Forelimb muscle (tissue), 1 donor: Measurements from ENCODE around the gene DNAAF6. TPM values are rescaled to one million over a fixed set of nuclear protein-coding genes. Genes with fewer than 3 reads are reported as not detected.

Experiments used
- DNase-seq: peaks from one replicate; pipeline ENCODE4 v3.0.0-alpha.2; 2013; ENCODE audit warnings: low read depth
- polyA plus RNA-seq: library from polyadenylated mRNA; unstranded; fragments of 120-200 nt; gene quantifications from one replicate; pipeline ENCODE4 v1.2.1, GENCODE V29; 2013; ENCODE audit not compliant: insufficient read length

The DNAAF6 gene
- polyA plus RNA-seq, 1 donor = not detected

DNA sequence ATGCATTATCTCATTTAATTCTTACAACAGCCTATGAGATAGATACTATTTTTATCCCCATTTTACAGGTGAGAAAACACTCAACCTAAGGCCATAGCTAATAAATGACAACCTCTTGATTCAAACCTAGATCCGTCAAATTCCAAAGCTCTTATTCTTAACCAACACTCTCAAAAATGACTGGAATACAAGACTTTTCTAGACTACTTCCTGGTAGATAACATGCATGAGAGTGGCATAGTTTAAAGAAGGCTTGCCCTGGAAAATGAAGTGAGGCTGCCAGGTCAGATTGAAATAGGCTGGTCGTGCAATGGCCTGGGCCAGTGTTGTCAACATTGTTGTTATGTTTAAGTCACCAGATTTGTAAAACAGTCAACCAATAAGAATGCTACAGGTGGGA lies 86.6 kb downstream of the DNAAF6 start:
- DNase-seq = no peak

Other genes starting within 250 kb of the DNAAF6 start
- 37.0 TPM for gene MORC4, start 206.4 kb upstream of the DNAAF6 start, polyA plus RNA-seq
- 9.7 TPM for gene RBM41, start 87.8 kb upstream of the DNAAF6 start, polyA plus RNA-seq
- 0.90 TPM for gene NUP62CL, start 178 bp upstream of the DNAAF6 start, polyA plus RNA-seq
- gene FRMPD3, start 243.0 kb downstream of the DNAAF6 start, polyA plus RNA-seq = 0.20 TPM